GM10266 (cell line): ENCODE measurements around the gene ATP10A.

Experiments
- DNase-seq: peaks from one replicate; pipeline ENCODE4 v3.0.0; 2012; ENCODE audit errors: extremely low spot score
- CTCF ChIP-seq: IDR thresholded peaks from 2 replicates; pipeline ENCODE4 v1.5.1; 2012; ENCODE audit warnings: mild to moderate bottlenecking, low read depth; ENCODE audit not compliant: control insufficient read depth, insufficient read depth; ENCODE audit errors: missing control alignments

The ATP10A gene

GRCh38 chr15:25799906-25800700 lies 63.0 kb downstream of the ATP10A start:
- TF ChIP-seq CTCF: no peak
- no peak for DNase-seq

- no peak for DNase-seq
- TF ChIP-seq CTCF: no peak
Measured at GRCh38 chr15:25797936-25798901, 64.9 kb downstream of the ATP10A start.

- TF ChIP-seq CTCF: no peak
- no peak for DNase-seq
Measured at GRCh38 chr15:25797511-25797935, 65.6 kb downstream of the ATP10A start.

- DNase-seq: no peak
- no peak for TF ChIP-seq CTCF
Measured at GRCh38 chr15:25797035-25797434, 66.1 kb downstream of the ATP10A start.

- no peak for TF ChIP-seq CTCF
- no peak for DNase-seq
Measured at GRCh38 chr15:25796395-25796794, 66.7 kb downstream of the ATP10A start.

- DNase-seq: no peak
- no peak for TF ChIP-seq CTCF
Measured at GRCh38 chr15:25795712-25796111, 67.4 kb downstream of the ATP10A start.
